ENCODE measurements around the gene AKAP11. TPM values are rescaled to one million over a fixed set of nuclear protein-coding genes. Genes with fewer than 3 reads are reported as not detected.

Gene AKAP11
- total and polyA plus RNA-seq, 2 experiments from 2014 or later: 4.4 to 30.6 TPM

DNA sequence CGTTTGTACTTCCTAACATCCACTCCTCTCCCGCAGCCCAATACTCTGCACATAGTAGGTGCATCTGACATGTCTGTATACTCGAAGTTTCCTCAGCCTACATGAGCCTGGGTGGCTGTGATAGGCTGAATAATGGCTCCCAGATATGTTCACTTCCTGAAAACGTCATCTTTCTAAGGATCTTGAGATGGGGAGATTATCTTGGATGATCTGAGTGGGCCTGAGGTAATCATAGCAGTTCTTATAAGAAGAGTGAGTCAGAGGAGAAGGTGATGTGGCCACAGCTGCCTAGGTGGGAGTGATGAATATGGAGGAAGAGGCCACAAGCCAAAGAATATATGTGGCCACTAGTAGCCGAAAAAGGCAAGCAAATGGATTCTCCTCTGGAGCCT, 84.2 kb downstream of the AKAP11 start:
- WGBS (ENCODE audit: low lambda C conversion rate, missing lambda C conversion rate): 90% methylated on average over 5 of the region's 5 CpGs
- no peaks in the 10 kb centered on the region for H3K36me3 ChIP-seq (replicated peaks; ENCODE audit: insufficient read depth, low read depth)
- H3K79me2 ChIP-seq: no peaks in the 10 kb centered on the region
- H2AFZ ChIP-seq: no peak overlapping the region
- no peaks in the 10 kb centered on the region for H3K4me1 ChIP-seq (ENCODE audit: insufficient read depth)
- no peaks in the 10 kb centered on the region for H3K9me3 ChIP-seq (ENCODE audit: low read depth)
- no peaks in the 10 kb centered on the region for H3K27me3 ChIP-seq
- no peak overlapping the region for H3K27ac ChIP-seq
- H3K4me2 ChIP-seq: no peak overlapping the region
- DNase-seq (ENCODE audit: low spot score): no peak
- TF ChIP-seq, protein P1, sequence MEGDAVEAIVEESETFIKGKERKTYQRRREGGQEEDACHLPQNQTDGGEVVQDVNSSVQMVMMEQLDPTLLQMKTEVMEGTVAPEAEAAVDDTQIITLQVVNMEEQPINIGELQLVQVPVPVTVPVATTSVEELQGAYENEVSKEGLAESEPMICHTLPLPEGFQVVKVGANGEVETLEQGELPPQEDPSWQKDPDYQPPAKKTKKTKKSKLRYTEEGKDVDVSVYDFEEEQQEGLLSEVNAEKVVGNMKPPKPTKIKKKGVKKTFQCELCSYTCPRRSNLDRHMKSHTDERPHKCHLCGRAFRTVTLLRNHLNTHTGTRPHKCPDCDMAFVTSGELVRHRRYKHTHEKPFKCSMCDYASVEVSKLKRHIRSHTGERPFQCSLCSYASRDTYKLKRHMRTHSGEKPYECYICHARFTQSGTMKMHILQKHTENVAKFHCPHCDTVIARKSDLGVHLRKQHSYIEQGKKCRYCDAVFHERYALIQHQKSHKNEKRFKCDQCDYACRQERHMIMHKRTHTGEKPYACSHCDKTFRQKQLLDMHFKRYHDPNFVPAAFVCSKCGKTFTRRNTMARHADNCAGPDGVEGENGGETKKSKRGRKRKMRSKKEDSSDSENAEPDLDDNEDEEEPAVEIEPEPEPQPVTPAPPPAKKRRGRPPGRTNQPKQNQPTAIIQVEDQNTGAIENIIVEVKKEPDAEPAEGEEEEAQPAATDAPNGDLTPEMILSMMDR (IDR thresholded peaks at IDR 0.05; ENCODE audit: poor library complexity): no peak
- TF ChIP-seq EZH2phosphoT487 (IDR thresholded peaks at IDR 0.05; ENCODE audit: low read depth, severe bottlenecking, unreplicated experiment): no peak
- no peak for TF ChIP-seq EZH2 (IDR thresholded peaks at IDR 0.05; ENCODE audit: borderline replicate concordance)
- no peaks in the 10 kb centered on the region for H4K20me1 ChIP-seq (ENCODE audit: insufficient read depth, poor library complexity, severe bottlenecking)
- H3K9me2 ChIP-seq (replicated peaks; ENCODE audit: insufficient read depth): no peaks in the 10 kb centered on the region
- no peak overlapping the region for H3K4me3 ChIP-seq

DNA sequence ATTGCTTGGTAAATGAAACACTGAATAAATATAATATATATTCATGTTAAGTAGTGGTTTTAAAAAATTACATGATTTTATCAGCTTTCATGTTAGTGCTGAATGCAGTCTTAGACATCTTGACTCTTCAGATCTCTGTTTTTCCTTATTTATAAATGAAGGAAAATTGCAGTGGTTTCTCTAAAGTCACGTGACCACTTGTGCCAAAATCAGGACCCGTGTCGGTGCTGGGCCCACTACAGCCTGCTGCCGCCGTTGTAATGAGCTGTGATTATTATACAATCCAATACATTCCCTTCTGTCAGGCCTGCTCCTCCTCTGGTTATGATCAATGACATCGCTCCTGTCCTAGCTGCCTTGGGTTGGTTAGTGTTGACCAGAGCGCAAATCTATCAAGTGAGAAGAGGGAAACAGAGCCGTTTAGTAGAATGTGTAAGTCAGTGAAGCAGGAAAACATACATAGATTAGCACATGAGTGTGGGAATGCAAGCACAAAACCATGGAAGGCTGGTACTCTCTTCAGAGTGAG, 88.2 kb downstream of the AKAP11 start:
- Histone ChIP-seq H2AFZ (no peak overlapping the region), H3K36me3 (replicated peaks; ENCODE audit: insufficient read depth, low read depth) (no peaks in the 10 kb centered on the region), H3K4me2 (no peak overlapping the region), H3K79me2 (no peaks in the 10 kb centered on the region), H3K4me3 (no peak overlapping the region), H4K20me1 (ENCODE audit: insufficient read depth, poor library complexity, severe bottlenecking) (no peaks in the 10 kb centered on the region), H3K4me1 (ENCODE audit: insufficient read depth) (no peaks in the 10 kb centered on the region), H3K27ac (no peak overlapping the region), H3K27me3 (no peaks in the 10 kb centered on the region), H3K9me2 (replicated peaks; ENCODE audit: insufficient read depth) (no peaks in the 10 kb centered on the region), H3K9me3 (ENCODE audit: low read depth) (no peaks in the 10 kb centered on the region)
- DNase-seq (ENCODE audit: low spot score): no peak
- WGBS (ENCODE audit: low lambda C conversion rate, missing lambda C conversion rate): 77% methylated on average over 8 of the region's 8 CpGs
- TF ChIP-seq EZH2 (IDR thresholded peaks at IDR 0.05; ENCODE audit: borderline replicate concordance): no peak
- no peak for TF ChIP-seq EZH2phosphoT487 (IDR thresholded peaks at IDR 0.05; ENCODE audit: low read depth, severe bottlenecking, unreplicated experiment)
- TF ChIP-seq, protein P1 (IDR thresholded peaks at IDR 0.05; ENCODE audit: poor library complexity): no peak

DNA sequence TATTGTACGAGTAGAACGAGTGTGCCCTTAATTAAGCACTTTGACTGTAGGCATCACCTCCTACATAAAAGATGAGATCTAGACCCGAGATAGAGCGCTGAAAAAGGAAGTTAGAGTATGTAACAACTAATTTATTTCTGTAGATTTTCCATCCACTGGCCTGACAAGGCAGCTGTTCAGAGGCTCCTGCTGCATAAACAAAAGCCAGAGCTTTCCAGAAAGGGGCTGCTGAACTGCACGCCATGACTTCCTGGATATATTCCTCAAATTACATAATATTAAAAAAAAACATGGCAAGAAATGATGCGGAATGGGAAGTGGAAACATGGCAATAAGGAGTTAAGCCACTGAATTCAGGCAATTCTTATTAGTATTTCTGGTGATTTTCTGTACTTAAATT, 89.7 kb downstream of the AKAP11 start:
- Histone ChIP-seq H3K36me3 (replicated peaks; ENCODE audit: insufficient read depth, low read depth) (no peaks in the 10 kb centered on the region), H3K79me2 (no peaks in the 10 kb centered on the region), H3K27me3 (no peaks in the 10 kb centered on the region), H3K27ac (no peak overlapping the region), H3K9me3 (ENCODE audit: low read depth) (no peaks in the 10 kb centered on the region), H3K4me3 (no peak overlapping the region), H2AFZ (no peak overlapping the region), H3K9me2 (replicated peaks; ENCODE audit: insufficient read depth) (no peaks in the 10 kb centered on the region), H4K20me1 (ENCODE audit: insufficient read depth, poor library complexity, severe bottlenecking) (no peaks in the 10 kb centered on the region), H3K4me2 (no peak overlapping the region), H3K4me1 (ENCODE audit: insufficient read depth) (no peaks in the 10 kb centered on the region)
- 75% methylated on average over 6 of the region's 6 CpGs for WGBS (ENCODE audit: low lambda C conversion rate, missing lambda C conversion rate)
- DNase-seq (ENCODE audit: low spot score): no peak
- TF ChIP-seq, protein P1 (IDR thresholded peaks at IDR 0.05; ENCODE audit: poor library complexity): no peak
- TF ChIP-seq EZH2phosphoT487 (IDR thresholded peaks at IDR 0.05; ENCODE audit: low read depth, severe bottlenecking, unreplicated experiment) (no peak), EZH2 (IDR thresholded peaks at IDR 0.05; ENCODE audit: borderline replicate concordance) (no peak)
